Heart left ventricle (tissue), 13 donors: ENCODE measurements around the gene EP400.

Source experiments
- CTCF ChIP-seq, 12 donors: fragments of 200-600 bp; sonication (generic) in 4 of 12; IDR thresholded peaks; one replicate each; pipeline versions ENCODE4 v1.5.0 to v1.8.0; 2018 to 2022; ENCODE audit warnings: antibody characterized with exemption in 12 of 12, mild to moderate bottlenecking in 5 of 12
- POLR2A ChIP-seq, 2 donors: fragments of 450-650 bp; IDR thresholded peaks; one replicate each; pipeline ENCODE4 v1.6.1; 2017; ENCODE audit warnings: antibody characterized with exemption in 2 of 2, mild to moderate bottlenecking in 2 of 2, moderate library complexity in 2 of 2
- donor health status: ischemic (EF 13 %, LVEDD 7.1; RV severe dilation, severe dysfunction).
- donor health status: DM: no; HTN: yes; CAD: no.
- donor health status: DM: no; HTN: no; CAD: no.
- donor health status: ischemic (EF 25% LVEDD 6.9; RV normal size, moderate dysfunction).
- donor health status: ischemic (EF 25% LVEDD 5.7; RV mildly dilated, moderate dysfunction).
- donor health status: ischemic (EF 35%, LVEDD 5.7; RV mildly dilated, moderate dysfunction).
- donor health status: nonischemic (EF 11% LVEDD 7.7; RV severe dilation, severe dysfunction).
- donor health status: DM: yes; HTN: yes; CAD: no.
- donor health status: PGD.
- donor health status: ischemic (EF 29% LVEDD 5.4; RV normal size, mild dysfunction).
- donor health status: nonischemic (EF 23%, LVEDD 6.1; RV moderate dilation, normal function).

- no peak for TF ChIP-seq POLR2A (IDR thresholded peaks at IDR 0.05)
- no peak for TF ChIP-seq CTCF (IDR thresholded peaks at IDR 0.05)
Measured at GRCh38 chr12:131944601-131945251, 5.0 kb upstream of the EP400 start.
